Measurements from ENCODE around the gene ADA. TPM values are rescaled to one million over a fixed set of nuclear protein-coding genes. Genes with fewer than 3 reads are reported as not detected.
"Not testable (repeated sequence)": the region's sequence is repeated elsewhere in the genome, so short reads cannot be mapped to it uniquely, and the experiment has no call there.

Gene ADA
- total RNA-seq, 1 donor = 15.9 TPM

GRCh38 chr20:44671541-44671940 lies 20.0 kb upstream of the ADA start:
- H4K20me1 ChIP-seq (ENCODE audit: insufficient read depth, low read length); DNase-seq (ENCODE audit: insufficient read length, low spot score, missing footprints); H3K27ac ChIP-seq (ENCODE audit: low read depth, low read length); H3K27me3 ChIP-seq (ENCODE audit: insufficient read depth, low read length); H3K79me2 ChIP-seq (ENCODE audit: insufficient read depth, low read length); H3K9me3 ChIP-seq (ENCODE audit: low read depth, low read length); H3K4me3 ChIP-seq (ENCODE audit: insufficient read depth, low read length); H3K36me3 ChIP-seq (ENCODE audit: insufficient read depth, low read length); H3K4me2 ChIP-seq (ENCODE audit: insufficient read depth, low read length); H2AFZ ChIP-seq (ENCODE audit: low read length): not testable (repeated sequence)
- peaks cover 11% of the 10 kb centered on the region for H3K4me1 ChIP-seq (ENCODE audit: insufficient read depth, low read length)

DNA sequence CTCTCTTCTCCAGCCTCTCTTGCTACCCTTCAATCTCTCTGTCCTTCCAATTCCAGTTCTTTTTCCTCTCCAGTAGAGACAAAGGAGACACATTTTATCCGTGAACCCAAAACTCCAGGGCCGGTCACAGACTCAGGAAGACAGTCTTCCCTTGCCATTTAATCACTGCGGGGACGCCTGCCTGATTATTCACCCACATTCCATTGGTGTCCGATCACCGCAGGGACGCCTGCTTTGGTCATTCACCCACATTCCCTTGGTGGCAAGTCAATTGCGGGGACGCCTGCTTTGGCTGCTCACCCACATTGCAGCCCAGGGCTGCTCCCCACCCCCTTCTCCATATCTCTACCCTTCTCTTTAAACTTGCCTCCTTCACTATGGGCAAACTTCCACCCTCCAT lies 19.4 kb upstream of the ADA start:
- H4K20me1 ChIP-seq (ENCODE audit: insufficient read depth, low read length); H3K4me3 ChIP-seq (ENCODE audit: insufficient read depth, low read length); H3K79me2 ChIP-seq (ENCODE audit: insufficient read depth, low read length); H2AFZ ChIP-seq (ENCODE audit: low read length); H3K9me3 ChIP-seq (ENCODE audit: low read depth, low read length); H3K27ac ChIP-seq (ENCODE audit: low read depth, low read length); H3K36me3 ChIP-seq (ENCODE audit: insufficient read depth, low read length); H3K27me3 ChIP-seq (ENCODE audit: insufficient read depth, low read length); DNase-seq (ENCODE audit: insufficient read length, low spot score, missing footprints): not testable (repeated sequence)
- Histone ChIP-seq H3K4me1 (ENCODE audit: insufficient read depth, low read length) (peaks cover 11% of the 10 kb centered on the region), H3K4me2 (ENCODE audit: insufficient read depth, low read length) (peak overlapping the region; percentile 10)

GRCh38 chr20:44666066-44666465 lies 14.6 kb upstream of the ADA start:
- Histone ChIP-seq H3K36me3 (ENCODE audit: insufficient read depth, low read length) (no peaks in the 10 kb centered on the region), H3K4me1 (ENCODE audit: insufficient read depth, low read length) (peaks cover 5% of the 10 kb centered on the region), H3K4me3 (ENCODE audit: insufficient read depth, low read length) (no peak overlapping the region), H2AFZ (ENCODE audit: low read length) (no peak overlapping the region), H3K27ac (ENCODE audit: low read depth, low read length) (no peak overlapping the region), H3K9me3 (ENCODE audit: low read depth, low read length) (no peaks in the 10 kb centered on the region), H3K27me3 (ENCODE audit: insufficient read depth, low read length) (peaks cover 3% of the 10 kb centered on the region), H4K20me1 (ENCODE audit: insufficient read depth, low read length) (no peaks in the 10 kb centered on the region), H3K79me2 (ENCODE audit: insufficient read depth, low read length) (no peaks in the 10 kb centered on the region), H3K4me2 (ENCODE audit: insufficient read depth, low read length) (no peak overlapping the region)
- DNase-seq (ENCODE audit: insufficient read length, low spot score, missing footprints) = no peak
- no peak for TF ChIP-seq CTCF (IDR thresholded peaks at IDR 0.05; ENCODE audit: extremely low read depth, low read depth, low read length)

GRCh38 chr20:44664131-44664530 lies 12.6 kb upstream of the ADA start:
- no peak overlapping the region for H3K4me3 ChIP-seq (ENCODE audit: insufficient read depth, low read length)
- no peaks in the 10 kb centered on the region for H4K20me1 ChIP-seq (ENCODE audit: insufficient read depth, low read length)
- no peak overlapping the region for H3K27ac ChIP-seq (ENCODE audit: low read depth, low read length)
- no peaks in the 10 kb centered on the region for H3K4me1 ChIP-seq (ENCODE audit: insufficient read depth, low read length)
- TF ChIP-seq CTCF (IDR thresholded peaks at IDR 0.05; ENCODE audit: extremely low read depth, low read depth, low read length) = no peak
- peaks cover 3% of the 10 kb centered on the region for H3K27me3 ChIP-seq (ENCODE audit: insufficient read depth, low read length)
- no peaks in the 10 kb centered on the region for H3K9me3 ChIP-seq (ENCODE audit: low read depth, low read length)
- no peaks in the 10 kb centered on the region for H3K79me2 ChIP-seq (ENCODE audit: insufficient read depth, low read length)
- no peak overlapping the region for H2AFZ ChIP-seq (ENCODE audit: low read length)
- no peak overlapping the region for H3K4me2 ChIP-seq (ENCODE audit: insufficient read depth, low read length)
- no peak for DNase-seq (ENCODE audit: insufficient read length, low spot score, missing footprints)
- H3K36me3 ChIP-seq (ENCODE audit: insufficient read depth, low read length) = no peaks in the 10 kb centered on the region

DNA sequence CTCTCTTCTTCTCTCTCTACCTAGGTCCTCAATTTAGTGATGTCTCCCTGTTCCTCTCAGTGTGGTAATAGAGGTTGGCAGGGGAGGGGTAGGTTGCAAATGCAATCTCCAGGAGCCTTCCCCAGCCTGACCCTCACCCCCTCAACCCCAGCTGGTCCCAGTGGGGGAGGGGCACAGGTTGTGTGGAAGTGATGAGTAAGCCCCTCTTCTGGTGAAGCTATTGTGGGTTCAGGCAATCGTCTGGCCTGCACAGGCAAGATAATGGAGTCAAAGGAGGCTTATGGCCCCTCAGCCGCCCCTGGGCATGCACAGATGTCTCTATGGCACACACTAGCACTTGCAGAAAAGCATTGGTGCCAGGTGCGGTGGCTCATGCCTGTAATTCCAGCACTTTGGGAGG lies 10.8 kb upstream of the ADA start:
- H2AFZ ChIP-seq (ENCODE audit: low read length) = no peak overlapping the region
- H4K20me1 ChIP-seq (ENCODE audit: insufficient read depth, low read length) = no peaks in the 10 kb centered on the region
- H3K4me1 ChIP-seq (ENCODE audit: insufficient read depth, low read length) = no peaks in the 10 kb centered on the region
- no peak overlapping the region for H3K4me3 ChIP-seq (ENCODE audit: insufficient read depth, low read length)
- no peak overlapping the region for H3K4me2 ChIP-seq (ENCODE audit: insufficient read depth, low read length)
- no peaks in the 10 kb centered on the region for H3K79me2 ChIP-seq (ENCODE audit: insufficient read depth, low read length)
- peaks cover 3% of the 10 kb centered on the region for H3K27me3 ChIP-seq (ENCODE audit: insufficient read depth, low read length)
- no peaks in the 10 kb centered on the region for H3K36me3 ChIP-seq (ENCODE audit: insufficient read depth, low read length)
- H3K9me3 ChIP-seq (ENCODE audit: low read depth, low read length) = peaks cover 2% of the 10 kb centered on the region
- no peak for TF ChIP-seq CTCF (IDR thresholded peaks at IDR 0.05; ENCODE audit: extremely low read depth, low read depth, low read length)
- no peak overlapping the region for H3K27ac ChIP-seq (ENCODE audit: low read depth, low read length)
- DNase-seq (ENCODE audit: insufficient read length, low spot score, missing footprints) = no peak
